Measurements from ENCODE around the gene PPM1J.
"Not testable (repeated sequence)": the region's sequence is repeated elsewhere in the genome, so short reads cannot be mapped to it uniquely, and the experiment has no call there.

Gene PPM1J

GRCh38 chr1:112721294-112721693 lies 6.2 kb upstream of the PPM1J start:
- DNase-seq (ENCODE audit: low read depth) = not testable (repeated sequence)

DNA sequence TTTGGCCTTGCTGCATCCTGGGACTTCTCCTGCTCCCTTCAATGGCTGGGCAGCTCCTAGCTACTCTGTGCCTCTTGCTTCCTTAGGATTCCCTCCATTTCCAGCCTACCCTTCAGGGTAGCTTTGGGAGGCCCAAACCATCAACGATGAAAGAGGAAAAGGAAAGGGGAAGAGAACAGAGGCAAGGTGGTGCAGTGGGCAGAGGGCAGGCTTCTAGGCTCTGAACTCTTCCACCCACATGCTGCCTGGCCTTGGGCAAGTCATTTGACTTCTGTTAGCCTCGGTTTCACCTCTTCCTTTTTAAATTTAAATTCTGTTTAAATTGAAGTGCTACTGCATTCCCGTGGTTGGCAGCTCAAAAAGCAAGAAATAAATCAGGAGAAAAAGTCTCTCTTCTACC lies 5.7 kb upstream of the PPM1J start:
- DNase-seq (ENCODE audit: low read depth) = no peak

DNA sequence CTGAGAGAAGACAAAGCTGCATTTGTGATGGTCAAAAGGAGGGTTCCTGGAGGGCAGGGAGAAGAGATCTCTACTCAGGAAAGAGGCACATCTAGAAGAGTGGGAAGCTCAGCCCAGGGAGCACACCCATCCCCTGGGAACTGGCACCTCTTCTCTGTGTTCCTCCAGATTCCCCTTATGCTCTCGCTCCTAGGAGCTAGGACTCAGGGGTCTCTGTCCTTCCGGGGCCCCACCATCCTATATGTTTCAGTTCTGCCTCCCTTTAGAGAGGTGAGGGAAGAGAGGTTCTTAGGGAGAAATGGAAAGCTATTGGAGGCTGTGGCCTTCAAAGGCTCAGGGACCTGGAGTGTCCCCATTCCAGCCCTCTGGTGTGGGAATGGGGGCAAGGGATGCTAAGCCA lies 4.6 kb upstream of the PPM1J start:
- no peak for DNase-seq (ENCODE audit: low read depth)

- DNase-seq (ENCODE audit: low read depth) = peak; percentile 56
Observed at GRCh38 chr1:112718691-112719418, 3.7 kb upstream of the PPM1J start.

DNA sequence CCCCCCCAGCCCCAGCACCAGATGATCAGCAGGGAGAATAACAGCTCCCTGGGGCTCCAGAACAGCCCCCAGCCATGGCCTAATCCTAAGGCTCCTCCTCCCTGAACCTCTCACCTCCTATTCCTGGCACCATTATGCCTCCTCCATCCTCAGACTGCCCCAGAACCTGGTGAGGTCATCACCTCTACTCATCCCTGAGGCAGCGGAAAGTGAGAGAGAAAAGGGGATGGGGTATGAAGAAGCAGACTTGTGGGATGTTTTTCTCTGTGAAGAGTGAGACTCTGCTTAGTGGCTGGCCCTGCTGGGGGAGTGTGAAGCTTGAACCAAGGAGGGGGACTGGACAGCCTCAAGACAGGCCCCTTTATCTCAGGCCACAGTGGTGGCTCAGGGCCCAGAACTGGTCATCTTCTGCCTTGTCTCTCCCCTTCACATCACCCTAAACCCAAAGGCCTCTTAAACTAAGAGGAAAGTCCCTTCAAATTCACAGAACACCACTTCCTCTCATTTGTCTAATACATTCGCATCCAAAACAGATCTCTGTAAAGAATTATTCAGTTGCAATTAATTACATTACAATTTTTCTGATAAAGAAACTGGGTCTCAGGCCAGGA lies 2.2 kb upstream of the PPM1J start:
- no peak for DNase-seq (ENCODE audit: low read depth)

GRCh38 chr1:112716133-112716720 lies 1.1 kb upstream of the PPM1J start:
- DNase-seq (ENCODE audit: low read depth) = peak; percentile 88

GRCh38 chr1:112714313-112715263 lies 544 bp downstream of the PPM1J start:
- DNase-seq (ENCODE audit: low read depth) = no peak

DNA sequence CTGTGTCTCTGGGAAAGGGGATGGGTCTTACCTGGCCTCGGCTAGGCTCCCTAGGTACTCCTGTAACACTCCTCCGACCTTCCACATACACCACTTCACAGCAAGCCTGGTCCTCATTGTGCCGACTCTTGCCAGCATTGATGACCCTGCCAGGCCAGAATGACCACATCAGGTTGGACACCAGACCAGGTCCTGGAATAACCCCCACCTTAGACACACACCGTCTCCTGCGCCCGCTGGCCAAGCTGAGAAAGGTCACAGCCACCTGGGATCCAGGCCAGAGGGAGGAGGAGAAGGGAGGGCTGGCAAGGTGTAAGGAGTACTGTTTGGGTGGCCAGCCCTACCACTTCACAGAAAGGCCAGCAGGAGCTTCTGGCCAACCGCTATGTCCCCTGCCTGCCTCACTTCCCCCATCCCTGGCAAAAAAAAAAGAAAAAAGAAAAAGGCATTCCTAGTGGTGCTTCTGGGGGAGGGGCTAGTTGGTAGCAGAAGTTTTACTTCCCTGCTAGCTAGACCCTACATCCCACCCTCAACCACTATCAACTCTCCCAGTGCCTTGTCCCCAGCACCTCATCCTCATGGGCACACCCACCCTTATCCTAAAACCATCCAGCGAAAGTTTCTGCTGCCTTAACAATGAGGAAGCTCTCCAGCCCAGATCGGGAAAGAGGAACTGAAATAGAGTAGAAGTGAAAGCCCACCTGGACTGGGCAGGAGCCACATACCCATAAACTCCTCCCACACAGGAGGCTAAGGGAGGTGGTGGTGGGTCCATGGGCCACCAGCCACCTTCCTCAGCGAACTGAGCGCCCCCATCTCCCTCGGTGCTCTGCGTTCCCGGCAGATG lies 1.4 kb downstream of the PPM1J start:
- no peak for DNase-seq (ENCODE audit: low read depth)

- no peak for DNase-seq (ENCODE audit: low read depth)
Observed at GRCh38 chr1:112712701-112713128, 2.4 kb downstream of the PPM1J start.

- no peak for DNase-seq (ENCODE audit: low read depth)
Observed at GRCh38 chr1:112712191-112712590, 2.9 kb downstream of the PPM1J start.

DNA sequence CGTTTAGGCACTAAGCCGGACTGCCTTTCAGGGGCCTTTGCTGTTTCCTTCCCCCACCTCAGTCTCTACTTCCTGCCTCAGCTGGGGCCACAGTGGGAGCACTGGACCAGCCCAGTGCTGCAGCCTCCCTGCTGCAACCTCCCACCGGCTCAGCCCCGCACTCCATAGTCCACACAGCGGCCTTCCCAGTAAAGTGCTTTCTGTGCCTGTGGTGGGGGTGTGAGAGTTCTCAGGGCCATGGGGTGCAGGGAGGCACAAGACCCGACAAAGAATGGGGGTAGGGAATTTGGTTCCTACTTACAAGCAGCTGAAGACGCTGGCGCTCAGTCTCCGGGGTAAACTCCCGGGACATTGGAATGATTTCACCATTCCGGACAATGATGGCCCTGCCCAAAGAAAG lies 3.5 kb downstream of the PPM1J start:
- DNase-seq (ENCODE audit: low read depth) = no peak

DNA sequence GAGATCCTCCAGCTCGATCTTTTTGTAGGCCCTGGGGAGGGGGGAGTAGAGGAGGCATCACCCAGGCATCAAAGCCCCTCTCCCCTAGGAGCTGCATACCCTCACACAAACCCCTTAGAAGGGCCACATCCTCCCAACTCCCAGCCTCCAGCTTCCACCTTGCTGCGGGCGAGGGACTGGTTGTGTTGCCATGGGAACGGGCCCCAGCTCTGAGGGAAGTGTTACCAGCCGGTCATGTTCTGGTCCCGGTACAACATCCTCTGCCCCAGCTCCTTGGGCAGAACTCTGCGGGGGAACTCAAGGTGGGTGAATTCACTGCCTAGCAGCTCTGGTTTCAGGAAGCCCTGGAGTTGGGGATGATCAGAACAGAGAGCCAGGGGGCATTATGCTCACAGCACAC lies 4.1 kb downstream of the PPM1J start:
- DNase-seq (ENCODE audit: low read depth) = no peak

DNA sequence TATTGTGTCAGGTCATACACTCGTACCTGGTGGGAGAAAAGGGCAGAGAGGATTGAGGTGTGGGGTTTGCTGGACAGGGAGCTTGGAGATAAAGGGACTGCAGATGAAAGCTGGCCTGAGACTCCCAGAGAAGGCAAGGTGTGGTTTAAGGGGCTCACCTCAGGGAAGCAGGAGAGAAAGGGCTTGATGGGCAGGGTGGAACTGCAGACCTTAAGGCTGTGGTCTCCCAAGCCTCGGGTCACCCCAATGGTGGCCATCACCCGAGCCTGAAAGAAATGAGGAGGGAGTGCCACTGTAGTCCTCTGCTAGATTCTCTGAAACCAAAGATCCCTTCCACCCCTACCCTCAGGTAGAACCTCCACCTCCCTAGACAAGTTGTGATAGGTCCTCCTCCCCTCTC lies 4.5 kb downstream of the PPM1J start:
- DNase-seq (ENCODE audit: low read depth) = no peak

- DNase-seq (ENCODE audit: low read depth) = no peak
Observed at GRCh38 chr1:112710159-112710558, 5.0 kb downstream of the PPM1J start.

GRCh38 chr1:112708489-112708888 lies 6.6 kb downstream of the PPM1J start:
- DNase-seq (ENCODE audit: low read depth) = no peak

GRCh38 chr1:112708002-112708448 lies 7.1 kb downstream of the PPM1J start:
- no peak for DNase-seq (ENCODE audit: low read depth)

DNA sequence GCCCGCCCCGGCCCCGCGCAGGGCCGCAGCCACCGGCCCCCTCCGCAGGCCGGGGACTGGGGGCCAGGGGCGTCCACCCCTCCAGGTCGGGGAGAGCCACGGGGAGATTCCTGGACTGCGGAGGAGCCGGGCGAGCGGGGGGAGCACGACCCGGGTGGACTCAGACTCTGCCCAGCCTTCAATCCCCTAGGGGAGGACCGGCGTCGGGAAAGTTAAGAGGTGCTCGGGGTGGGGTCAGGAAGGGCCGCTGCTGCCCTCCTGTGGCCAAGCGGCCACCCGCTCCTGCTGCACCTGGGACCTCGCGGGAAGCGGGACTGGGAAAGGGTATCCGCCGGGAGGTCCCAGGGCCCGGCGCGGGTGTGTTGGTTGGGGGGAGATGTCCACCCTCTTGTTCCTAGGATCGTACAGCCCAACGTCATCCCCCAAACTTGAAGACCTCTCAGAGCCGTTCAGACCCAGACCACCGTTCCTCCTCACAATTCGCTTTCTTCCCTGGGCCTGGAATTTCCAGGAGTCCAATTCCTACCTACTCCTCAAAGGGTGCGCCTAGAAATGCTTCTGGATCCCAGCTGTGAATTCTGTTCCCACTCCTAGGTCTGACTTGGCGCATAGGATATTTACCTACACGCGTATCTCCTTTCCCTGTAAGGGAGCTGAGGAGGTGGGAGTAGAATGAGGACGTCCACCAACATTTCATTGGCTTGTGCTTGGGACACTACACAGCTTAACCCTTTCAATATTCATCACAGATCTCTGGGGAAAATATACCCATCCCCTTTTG lies 7.7 kb downstream of the PPM1J start:
- DNase-seq (ENCODE audit: low read depth) = peak; percentile 92

DNA sequence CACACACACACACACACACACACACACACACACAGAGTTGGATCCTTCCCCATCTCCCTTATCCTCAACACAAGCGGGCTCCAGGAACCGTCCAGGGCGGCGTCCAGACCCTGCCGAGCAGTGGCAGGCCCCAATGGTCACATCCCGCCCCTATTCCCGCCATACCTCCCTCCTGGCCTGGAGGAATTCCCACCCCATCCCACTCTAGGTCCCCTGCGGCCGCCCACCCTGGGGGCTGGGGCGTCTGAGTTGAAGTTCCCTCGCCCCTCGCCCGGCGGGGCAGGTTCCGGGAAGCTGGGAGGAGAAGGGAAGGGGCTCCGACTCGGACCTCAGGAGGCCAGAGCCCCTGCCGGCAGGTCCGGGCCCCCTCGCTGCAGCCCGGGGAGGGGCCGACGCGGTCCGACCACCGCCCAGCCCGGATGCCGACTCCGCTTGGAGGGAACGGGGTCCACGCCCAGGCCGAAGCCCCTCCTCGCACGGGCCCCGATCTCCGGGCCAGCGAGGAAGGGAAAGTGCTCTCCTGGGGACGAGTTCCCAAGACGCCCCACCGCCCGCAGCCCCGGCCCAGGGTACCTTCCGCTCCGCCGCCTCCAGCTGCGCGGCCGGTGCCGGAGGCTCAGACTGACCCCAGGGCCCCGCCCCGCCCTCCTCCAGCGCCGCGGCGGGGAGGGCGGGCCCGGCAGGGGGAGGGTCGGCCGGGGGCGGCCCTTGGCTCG lies 8.5 kb downstream of the PPM1J start, which contains the start of gene RHOC:
Gene RHOC, minus strand, starts transcription at position 623 of the 716 bp plus-strand sequence. CDS start 3,328 bp downstream, outside the sequence.
- peak; percentile 68 for DNase-seq (ENCODE audit: low read depth)

GRCh38 chr1:112704934-112705627 lies 10.1 kb downstream of the PPM1J start:
- DNase-seq (ENCODE audit: low read depth) = peak; percentile 97

Measured in iris pigment epithelial cell (primary cell).